GM23248 (cell line): ENCODE measurements around the gene TCP11. TPM values are rescaled to one million over a fixed set of nuclear protein-coding genes. Genes with fewer than 3 reads are reported as not detected.

ENCODE experiments used
- DNase-seq: peaks from one replicate; pipeline ENCODE4 v3.0.0-alpha.2; 2015
- H2AFZ ChIP-seq: fragments of 200-600 bp; sonication (generic); 2 replicates; pipeline ENCODE4 v1.6.1; 2016; ENCODE audit warnings: antibody characterized with exemption
- H3F3A ChIP-seq: fragments of 200-600 bp; sonication (generic); 2 replicates; pipeline ENCODE4 v1.6.1; 2016; ENCODE audit warnings: mild to moderate bottlenecking, antibody characterized with exemption, mixed run types; ENCODE audit not compliant: insufficient read depth
- H3K27ac ChIP-seq: fragments of 200-600 bp; sonication (generic); 2 replicates; pipeline ENCODE4 v1.5.1; 2016; ENCODE audit warnings: mild to moderate bottlenecking
- H3K27me3 ChIP-seq: fragments of 200-600 bp; sonication (generic); replicated peaks from 2 replicates; pipeline ENCODE4 v1.6.1; 2016; ENCODE audit warnings: mild to moderate bottlenecking; ENCODE audit not compliant: insufficient read depth
- H3K36me3 ChIP-seq: fragments of 200-600 bp; sonication (generic); 2 replicates; pipeline ENCODE4 v1.6.1; 2016; ENCODE audit warnings: low read depth, mild to moderate bottlenecking
- H3K4me1 ChIP-seq: fragments of 200-600 bp; sonication (generic); 2 replicates; pipeline ENCODE4 v1.6.1; 2016; ENCODE audit warnings: mild to moderate bottlenecking; ENCODE audit not compliant: insufficient read depth
- H3K4me2 ChIP-seq: fragments of 200-600 bp; sonication (generic); one replicate; pipeline ENCODE4 v1.6.1; 2016; ENCODE audit warnings: mild to moderate bottlenecking; ENCODE audit not compliant: unreplicated experiment
- H3K4me3 ChIP-seq: fragments of 200-600 bp; sonication (generic); 2 replicates; pipeline ENCODE4 v1.5.1; 2016; ENCODE audit warnings: mild to moderate bottlenecking
- H3K79me2 ChIP-seq: fragments of 200-600 bp; sonication (generic); 2 replicates; pipeline ENCODE4 v1.6.1; 2016; ENCODE audit warnings: mild to moderate bottlenecking; ENCODE audit not compliant: insufficient read depth
- H3K9ac ChIP-seq: fragments of 200-600 bp; sonication (generic); 2 replicates; pipeline ENCODE4 v1.6.1; 2016; ENCODE audit warnings: mild to moderate bottlenecking
- H3K9me2 ChIP-seq: fragments of 200-600 bp; sonication (generic); 2 replicates; pipeline ENCODE4 v1.6.1; 2016; ENCODE audit warnings: mixed run types, mild to moderate bottlenecking, moderate library complexity; ENCODE audit not compliant: insufficient read depth
- H3K9me3 ChIP-seq: fragments of 200-600 bp; sonication (generic); one replicate; pipeline ENCODE4 v1.6.1; 2017; ENCODE audit warnings: low read depth
- H4K20me1 ChIP-seq: fragments of 200-600 bp; sonication (generic); 2 replicates; pipeline ENCODE4 v1.6.0; 2016; ENCODE audit not compliant: insufficient read depth
- EZH2 ChIP-seq: fragments of 200-600 bp; sonication (generic); IDR thresholded peaks from 2 replicates; pipeline ENCODE4 v1.6.1; 2018; ENCODE audit warnings: antibody characterized with exemption, mild to moderate bottlenecking; ENCODE audit not compliant: insufficient read depth, poor library complexity, severe bottlenecking
- EZH2phosphoT487 ChIP-seq: fragments of 200-600 bp; sonication (generic); IDR thresholded peaks from 2 replicates; pipeline ENCODE4 v1.6.1; 2018; ENCODE audit warnings: antibody characterized with exemption, moderate library complexity, mild to moderate bottlenecking, low read depth; ENCODE audit not compliant: insufficient read depth
- WGBS, 2 experiments: methylation state at CpG; one replicate each; pipeline ENCODE4 v1.1.6; 2015 to 2017; ENCODE audit warnings: low lambda C conversion rate in 2 of 2, low coverage in 1 of 2; ENCODE audit errors: missing lambda C conversion rate in 2 of 2; 5-methylcytosine and 5-hydroxymethylcytosine counted together
- in situ Hi-C: fragments of 300-500 bp; cut with MboI; formaldehyde crosslinking; loops from 2 replicates; pipeline ENCODE4 v1.15.0; 2020
- polyA plus RNA-seq: library from polyadenylated mRNA; unstranded; fragments of >200 nt; fragmentation: Nextera tagmentation; extraction: Ambion mirVana; gene quantifications from 2 replicates; pipeline ENCODE4 v1.2.1, GENCODE V29; 2016
- total RNA-seq: library from RNA; depleted of rRNA; stranded (reverse); fragments of >200 nt; shearing (Covaris generic); gene quantifications from 2 replicates; pipeline ENCODE4 v1.2.3, GENCODE V29; 2014

TCP11 gene
- total and polyA plus RNA-seq, 2 experiments from 2014 or later, result not detected

DNA sequence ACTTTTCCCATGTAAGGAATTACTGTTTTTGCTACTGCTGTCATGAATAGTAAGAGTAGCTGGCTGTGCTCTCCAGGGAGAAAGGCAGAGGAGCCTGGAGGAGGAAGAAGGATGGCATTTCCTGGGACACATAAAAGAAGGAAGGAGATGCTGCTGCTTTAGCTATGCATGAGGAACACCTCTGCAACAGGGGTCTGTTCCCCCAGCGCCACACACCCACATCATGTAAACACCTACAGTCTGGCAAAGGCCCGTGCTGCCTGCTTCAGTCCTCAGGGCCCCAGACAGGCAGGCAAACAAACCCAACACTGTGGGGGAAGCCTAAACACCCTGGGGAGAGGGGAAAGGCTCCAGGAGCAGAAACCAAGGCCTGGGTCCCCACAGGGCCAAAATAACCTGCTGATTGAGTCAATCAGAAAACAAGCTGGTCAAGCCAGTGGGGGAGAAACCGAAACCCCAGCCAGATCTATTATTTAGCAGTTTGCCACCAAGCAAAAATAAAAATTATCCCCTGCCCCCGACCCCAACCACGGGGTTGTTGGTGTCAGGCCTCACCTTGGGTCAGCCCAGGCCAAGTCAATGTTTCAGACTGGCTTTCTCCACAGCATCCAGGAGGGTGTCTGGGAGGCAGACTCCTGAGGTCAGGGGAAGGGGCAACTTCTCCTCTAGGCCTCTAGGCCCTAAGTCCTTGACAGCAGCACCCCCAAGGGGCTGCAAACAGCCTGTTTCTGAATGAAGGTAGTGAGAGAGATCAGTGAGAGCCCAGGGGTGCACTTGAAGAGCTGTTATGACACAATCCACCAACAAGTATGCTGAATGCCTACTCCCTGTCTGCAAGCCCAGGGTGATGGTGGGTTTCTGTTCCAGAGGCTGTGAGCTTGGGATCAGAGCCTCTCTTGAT, 38.0 kb upstream of the TCP11 start:
- 83 to 91% methylated on average over 5 of the region's 5 CpGs for WGBS, 2 experiments
- Histone ChIP-seq H3K36me3 (no peaks in the 10 kb centered on the region), H3K4me3 (no peak overlapping the region), H3F3A (peaks cover 54% of the 10 kb centered on the region), H3K79me2 (no peaks in the 10 kb centered on the region), H4K20me1 (no peaks in the 10 kb centered on the region), H3K9ac (no peak overlapping the region), H3K9me2 (no peaks in the 10 kb centered on the region), H3K4me1 (peaks cover 70% of the 10 kb centered on the region), H3K4me2 (no peak overlapping the region), H2AFZ (peak overlapping the region; percentile 64; the same call in 1 of the 2 replicates), H3K27me3 (no peaks in the 10 kb centered on the region), H3K27ac (peak overlapping the region; percentile 70), H3K9me3 (no peaks in the 10 kb centered on the region)
- TF ChIP-seq EZH2 (no peak), EZH2phosphoT487 (no peak)
- in situ Hi-C loops, result no loop called here
- DNase-seq, result no peak

DNA sequence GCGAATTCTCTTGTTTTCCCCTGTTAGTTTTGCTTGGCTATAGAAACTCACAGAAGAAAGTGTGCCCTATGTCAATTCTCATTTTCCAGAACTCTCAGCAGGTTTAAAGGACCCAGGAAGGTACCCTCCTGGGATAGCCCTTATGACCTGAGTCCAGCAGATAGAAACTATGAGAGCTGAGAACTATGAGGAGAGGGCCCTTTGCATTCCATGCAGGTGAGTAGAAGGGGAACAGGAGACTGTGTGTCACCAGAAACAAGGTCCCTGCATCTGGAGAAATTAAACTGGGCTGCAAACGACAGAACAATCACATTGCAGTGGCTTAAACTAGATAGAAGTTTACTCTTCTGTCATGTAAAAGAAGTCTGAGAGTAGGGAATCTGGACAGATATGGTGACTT, 36.9 kb upstream of the TCP11 start:
- in situ Hi-C loops, result no loop called here
- TF ChIP-seq EZH2 (no peak), EZH2phosphoT487 (no peak)
- Histone ChIP-seq H3K4me1 (peaks cover 64% of the 10 kb centered on the region), H3K4me3 (no peak overlapping the region), H4K20me1 (no peaks in the 10 kb centered on the region), H3K79me2 (no peaks in the 10 kb centered on the region), H3K9me3 (no peaks in the 10 kb centered on the region), H3F3A (peaks cover 45% of the 10 kb centered on the region), H3K27ac (peak overlapping the region; percentile 70), H3K27me3 (no peaks in the 10 kb centered on the region), H2AFZ (peak overlapping the region; percentile 64; the same call in 1 of the 2 replicates), H3K36me3 (no peaks in the 10 kb centered on the region), H3K9ac (peak overlapping the region; percentile 34; the same call in 1 of the 2 replicates), H3K4me2 (peak overlapping the region; percentile 0), H3K9me2 (no peaks in the 10 kb centered on the region)
- no peak for DNase-seq
- WGBS, 2 experiments, result 44 to 79% methylated on average over 2 of the region's 2 CpGs

DNA sequence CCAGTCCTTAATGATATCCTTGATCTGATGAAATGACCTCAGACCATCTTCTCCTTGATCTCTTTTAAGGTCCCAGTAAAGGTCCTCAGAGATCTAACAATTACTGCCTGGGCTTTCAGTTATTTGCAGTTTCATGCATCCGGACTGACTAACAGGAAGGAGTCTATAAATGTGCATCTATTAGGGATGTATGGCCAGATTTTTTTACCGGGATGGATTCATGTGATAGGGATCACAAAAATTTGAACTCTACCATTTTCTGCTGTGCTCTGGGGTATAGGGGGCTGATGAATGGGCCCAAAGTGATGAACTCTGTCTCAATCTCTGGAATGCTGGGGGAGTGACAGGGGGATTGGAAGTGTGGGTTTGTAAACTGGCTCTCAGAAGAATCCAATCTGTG, 36.5 kb upstream of the TCP11 start:
- H2AFZ ChIP-seq, result peak overlapping the region; percentile 64
- in situ Hi-C loops, result no loop called here

DNA sequence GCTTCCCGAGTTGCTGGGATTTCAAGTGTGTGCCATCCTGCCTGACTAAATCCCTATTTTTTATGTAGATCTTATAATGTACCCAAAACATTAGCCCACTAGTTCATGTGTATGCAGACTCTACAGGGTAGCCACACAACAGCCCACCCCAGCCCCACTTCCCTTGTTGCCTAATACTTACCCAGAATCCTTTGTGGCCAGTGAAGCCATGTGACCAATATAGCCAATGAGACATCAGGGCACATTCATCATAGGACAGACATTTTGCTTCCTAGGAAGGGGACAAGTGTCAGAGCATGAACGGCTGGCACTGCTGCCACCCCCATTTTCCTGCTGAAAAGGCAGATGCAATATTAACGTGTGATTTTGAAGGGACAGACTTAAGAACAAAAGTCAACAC, 36.0 kb upstream of the TCP11 start:
- WGBS, 2 experiments, result 75 to 84% methylated on average over 3 of the region's 3 CpGs
- Histone ChIP-seq H3K36me3 (no peaks in the 10 kb centered on the region), H4K20me1 (no peaks in the 10 kb centered on the region), H3K27ac (peak overlapping the region; percentile 70), H3K9me2 (no peaks in the 10 kb centered on the region), H3F3A (peaks cover 47% of the 10 kb centered on the region), H3K9me3 (no peaks in the 10 kb centered on the region), H3K9ac (peak overlapping the region; percentile 34; the same call in 1 of the 2 replicates), H3K4me3 (no peak overlapping the region), H3K4me2 (peak overlapping the region; percentile 0), H3K4me1 (peaks cover 68% of the 10 kb centered on the region), H3K27me3 (no peaks in the 10 kb centered on the region), H2AFZ (peak overlapping the region; percentile 64), H3K79me2 (no peaks in the 10 kb centered on the region)
- TF ChIP-seq EZH2 (no peak), EZH2phosphoT487 (no peak)
- DNase-seq, result no peak
- in situ Hi-C loops, result no loop called here

More for the DNA sequence above, 36.5 kb upstream of the TCP11 start:
- Histone ChIP-seq H3K9me3 (no peaks in the 10 kb centered on the region), H3K9ac (peak overlapping the region; percentile 34; the same call in 1 of the 2 replicates), H4K20me1 (no peaks in the 10 kb centered on the region), H3F3A (peaks cover 46% of the 10 kb centered on the region), H3K9me2 (no peaks in the 10 kb centered on the region), H3K4me3 (no peak overlapping the region), H3K79me2 (no peaks in the 10 kb centered on the region), H3K27ac (peak overlapping the region; percentile 70), H3K4me1 (peaks cover 66% of the 10 kb centered on the region), H3K36me3 (no peaks in the 10 kb centered on the region), H3K4me2 (peak overlapping the region; percentile 0), H3K27me3 (no peaks in the 10 kb centered on the region)
- DNase-seq, result peak; percentile 58
- 5 to 11% methylated on average over 2 of the region's 2 CpGs for WGBS, 2 experiments
- TF ChIP-seq EZH2 (no peak), EZH2phosphoT487 (no peak)
